Cerebellar cortex (tissue), 1 donor: ENCODE data around the gene NDUFA11.
"Not testable (repeated sequence)": the region's sequence is repeated elsewhere in the genome, so short reads cannot be mapped to it uniquely, and the experiment has no call there.

ENCODE experiments used
- DNase-seq: peaks from one replicate; pipeline ENCODE4 v3.0.0-alpha.2; 2015; ENCODE audit warnings: low spot score

The NDUFA11 gene

GRCh38 chr19:5857203-5858081 is 46.1 kb downstream of the NDUFA11 start:
- DNase-seq, result no peak

GRCh38 chr19:5855151-5855550 is 48.4 kb downstream of the NDUFA11 start:
- DNase-seq, result not testable (repeated sequence)

GRCh38 chr19:5854121-5854520 is 49.5 kb downstream of the NDUFA11 start:
- DNase-seq, result not testable (repeated sequence)

- DNase-seq, result no peak
Measured at GRCh38 chr19:5851302-5851701, 52.3 kb downstream of the NDUFA11 start, which contains the start of gene FUT3. Gene FUT3 (minus strand): TSS chr19:5851449.

- no peak for DNase-seq
Measured at GRCh38 chr19:5850743-5851293, 52.8 kb downstream of the NDUFA11 start.

GRCh38 chr19:5850189-5850588 is 53.4 kb downstream of the NDUFA11 start:
- DNase-seq, result no peak

- DNase-seq, result not testable (repeated sequence)
Measured at GRCh38 chr19:5848621-5849020, 55.0 kb downstream of the NDUFA11 start.

GRCh38 chr19:5847846-5848245 is 55.7 kb downstream of the NDUFA11 start:
- not testable (repeated sequence) for DNase-seq
